ENCODE measurements around the gene LARP4B.

The LARP4B gene

GRCh38 chr10:866577-866941, 64.9 kb downstream of the LARP4B start:
- no peak for DNase-seq (ENCODE audit: low spot score)

- no peak for DNase-seq (ENCODE audit: low spot score)
Observed at GRCh38 chr10:865924-866576, 65.5 kb downstream of the LARP4B start.

GRCh38 chr10:865257-865656, 66.2 kb downstream of the LARP4B start:
- DNase-seq (ENCODE audit: low spot score) = no peak

- no peak for DNase-seq (ENCODE audit: low spot score)
Observed at GRCh38 chr10:860519-860918, 71.0 kb downstream of the LARP4B start.

- DNase-seq (ENCODE audit: low spot score) = no peak
Observed at GRCh38 chr10:856416-857157, 74.9 kb downstream of the LARP4B start.

- DNase-seq (ENCODE audit: low spot score) = no peak
Observed at GRCh38 chr10:855671-856070, 75.8 kb downstream of the LARP4B start.

GRCh38 chr10:855079-855478, 76.4 kb downstream of the LARP4B start:
- DNase-seq (ENCODE audit: low spot score) = no peak

GRCh38 chr10:853017-853416, 78.5 kb downstream of the LARP4B start:
- no peak for DNase-seq (ENCODE audit: low spot score)

GRCh38 chr10:852386-852785, 79.1 kb downstream of the LARP4B start:
- DNase-seq (ENCODE audit: low spot score) = no peak

- no peak for DNase-seq (ENCODE audit: low spot score)
Observed at GRCh38 chr10:851901-852300, 79.6 kb downstream of the LARP4B start.

- no peak for DNase-seq (ENCODE audit: low spot score)
Observed at GRCh38 chr10:850093-850492, 81.4 kb downstream of the LARP4B start.

GRCh38 chr10:847868-848267, 83.6 kb downstream of the LARP4B start:
- no peak for DNase-seq (ENCODE audit: low spot score)

GRCh38 chr10:846126-846685, 85.3 kb downstream of the LARP4B start:
- DNase-seq (ENCODE audit: low spot score) = no peak

GRCh38 chr10:845526-845925, 86.0 kb downstream of the LARP4B start:
- no peak for DNase-seq (ENCODE audit: low spot score)

GRCh38 chr10:844552-844951, 87.0 kb downstream of the LARP4B start:
- no peak for DNase-seq (ENCODE audit: low spot score)

- DNase-seq (ENCODE audit: low spot score) = no peak
Observed at GRCh38 chr10:843703-844102, 87.8 kb downstream of the LARP4B start.

- no peak for DNase-seq (ENCODE audit: low spot score)
Observed at GRCh38 chr10:842795-843194, 88.7 kb downstream of the LARP4B start.

GRCh38 chr10:841535-841934, 90.0 kb downstream of the LARP4B start:
- no peak for DNase-seq (ENCODE audit: low spot score)

GRCh38 chr10:839550-840205, 91.8 kb downstream of the LARP4B start:
- no peak for DNase-seq (ENCODE audit: low spot score)

GRCh38 chr10:836782-837181, 94.7 kb downstream of the LARP4B start:
- DNase-seq (ENCODE audit: low spot score) = no peak

- no peak for DNase-seq (ENCODE audit: low spot score)
Observed at GRCh38 chr10:834493-834892, 97.0 kb downstream of the LARP4B start.

- no peak for DNase-seq (ENCODE audit: low spot score)
Observed at GRCh38 chr10:829241-829640, 102.3 kb downstream of the LARP4B start.

- DNase-seq (ENCODE audit: low spot score) = no peak
Observed at GRCh38 chr10:828191-828590, 103.3 kb downstream of the LARP4B start.

Measured in LoVo (cell line).